HG03066 (cell line): ENCODE data around the gene MMEL1.

ENCODE experiments used
- ATAC-seq: cut with Tn5 transposase; IDR thresholded peaks from one replicate; pipeline ENCODE4 v1.9.1; 2021; ENCODE audit warnings: low read depth; ENCODE audit not compliant: unreplicated experiment

MMEL1 gene

GRCh38 chr1:2594001-2594640 is 38.7 kb downstream of the MMEL1 start:
- no peak for ATAC-seq

GRCh38 chr1:2593251-2593878 is 39.5 kb downstream of the MMEL1 start:
- ATAC-seq: no peak

DNA sequence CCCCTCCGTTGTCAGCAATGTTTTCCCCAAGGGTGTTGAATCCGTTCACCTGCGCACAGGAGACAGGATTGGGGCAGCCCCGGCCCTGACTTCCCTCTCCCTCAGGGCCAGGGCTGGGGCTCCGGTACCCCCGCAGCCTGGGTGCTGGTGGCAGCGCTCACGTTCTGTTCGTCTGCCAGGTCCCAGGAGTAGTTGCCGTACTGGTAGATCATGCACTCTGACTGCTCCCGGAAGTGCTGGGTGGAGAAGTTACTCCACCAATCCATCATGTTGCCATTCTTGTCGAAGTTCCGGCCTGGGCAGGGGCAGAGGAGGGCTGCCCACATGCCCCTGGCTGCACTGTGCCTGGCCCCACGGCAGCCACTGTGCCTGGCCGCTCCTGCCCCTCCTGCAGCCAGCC is 40.1 kb downstream of the MMEL1 start:
- ATAC-seq: no peak

- no peak for ATAC-seq
Observed at GRCh38 chr1:2591581-2592261, 41.1 kb downstream of the MMEL1 start.

- no peak for ATAC-seq
Observed at GRCh38 chr1:2591233-2591580, 41.6 kb downstream of the MMEL1 start.

GRCh38 chr1:2590233-2591141 is 42.3 kb downstream of the MMEL1 start:
- ATAC-seq: no peak

DNA sequence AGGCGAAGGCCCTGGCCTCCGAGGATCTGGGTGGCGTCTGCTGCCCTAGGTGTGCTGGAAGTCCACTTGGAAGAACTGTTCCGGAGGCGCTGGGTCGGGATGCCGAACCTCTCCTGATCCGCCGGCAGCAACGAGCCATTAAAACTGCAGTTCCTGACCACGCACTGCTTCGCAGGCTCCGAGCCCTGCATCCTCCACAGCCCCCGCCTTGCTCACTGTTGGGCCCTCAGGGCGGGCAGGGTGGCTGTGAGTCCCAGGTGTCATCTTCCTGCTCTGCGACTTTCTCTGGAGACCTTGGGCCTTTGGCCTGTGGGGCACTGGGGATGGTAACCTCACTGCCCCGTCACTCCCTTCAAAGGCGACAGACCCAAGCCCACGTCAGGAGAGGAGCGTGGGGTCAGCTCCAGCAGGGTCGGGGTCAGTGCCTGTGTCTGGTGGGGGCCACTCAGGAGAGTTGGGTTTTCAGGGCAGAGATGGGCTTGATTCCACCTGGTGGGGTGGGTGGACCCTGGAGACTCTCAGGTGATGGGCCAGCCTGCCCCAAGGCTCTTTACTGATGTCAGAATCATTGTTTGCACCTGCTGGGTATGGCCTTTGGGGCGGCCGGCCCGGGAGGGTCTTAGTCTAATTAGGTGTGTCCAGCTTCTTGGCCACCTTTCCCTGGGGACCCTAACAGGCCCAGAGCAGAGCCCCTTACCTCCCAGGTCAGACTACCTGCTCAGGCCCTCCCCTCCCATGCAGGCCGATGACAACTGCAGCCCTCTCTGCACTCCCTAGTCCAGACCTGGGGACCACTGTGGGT is 43.2 kb downstream of the MMEL1 start:
- no peak for ATAC-seq

DNA sequence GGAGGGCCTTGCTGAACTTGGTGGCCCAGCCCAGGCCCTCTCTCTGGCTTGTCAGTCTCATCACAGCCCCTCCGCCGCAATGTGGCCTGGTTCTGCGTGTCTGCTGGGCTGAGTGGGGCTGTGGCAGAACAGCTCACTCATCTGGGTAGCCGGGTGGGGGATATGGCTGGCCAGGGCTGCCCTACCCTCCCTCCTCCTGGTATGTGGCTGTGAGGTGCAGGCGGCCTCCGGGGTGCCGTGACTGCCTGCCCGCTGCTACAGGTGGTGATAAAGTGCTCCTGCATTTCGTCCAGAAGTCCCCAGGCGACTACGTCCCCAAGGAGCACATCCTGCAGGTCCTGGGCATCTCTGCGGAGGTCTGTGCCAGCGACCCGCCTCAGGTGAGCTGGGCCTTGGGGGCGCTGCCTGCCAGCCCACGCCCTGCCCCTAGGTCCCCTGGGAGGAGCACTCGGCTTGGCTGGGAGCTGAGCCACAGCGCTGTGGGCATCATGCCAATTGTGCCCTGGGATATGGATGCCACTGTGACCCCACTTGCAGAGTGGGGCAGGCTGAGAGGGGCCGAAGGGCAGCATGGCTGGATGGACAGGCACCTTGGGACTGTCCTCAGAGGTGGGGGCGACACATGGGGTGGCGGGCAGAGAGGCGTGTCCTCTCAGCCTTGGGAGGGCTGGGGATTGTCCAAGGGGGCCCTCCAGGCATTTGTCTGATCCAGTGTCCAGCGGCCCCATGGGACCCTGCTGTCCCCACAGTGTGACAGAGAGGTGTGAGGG is 44.0 kb downstream of the MMEL1 start:
- no peak for ATAC-seq

- no peak for ATAC-seq
Observed at GRCh38 chr1:2587860-2588571, 44.8 kb downstream of the MMEL1 start.

- ATAC-seq: no peak
Observed at GRCh38 chr1:2587071-2587859, 45.6 kb downstream of the MMEL1 start.

- ATAC-seq: peak; percentile 56
Observed at GRCh38 chr1:2586154-2587070, 46.4 kb downstream of the MMEL1 start, which contains the start of gene PRXL2B. Gene PRXL2B (plus strand): TSS chr1:2586777. CDS start chr1:2586886, 109 bp downstream.

- peak; percentile 42 for ATAC-seq
Observed at GRCh38 chr1:2585318-2586092, 47.3 kb downstream of the MMEL1 start.

- ATAC-seq: no peak
Observed at GRCh38 chr1:2584686-2585317, 48.0 kb downstream of the MMEL1 start.

GRCh38 chr1:2583871-2584351 is 48.9 kb downstream of the MMEL1 start:
- ATAC-seq: no peak

DNA sequence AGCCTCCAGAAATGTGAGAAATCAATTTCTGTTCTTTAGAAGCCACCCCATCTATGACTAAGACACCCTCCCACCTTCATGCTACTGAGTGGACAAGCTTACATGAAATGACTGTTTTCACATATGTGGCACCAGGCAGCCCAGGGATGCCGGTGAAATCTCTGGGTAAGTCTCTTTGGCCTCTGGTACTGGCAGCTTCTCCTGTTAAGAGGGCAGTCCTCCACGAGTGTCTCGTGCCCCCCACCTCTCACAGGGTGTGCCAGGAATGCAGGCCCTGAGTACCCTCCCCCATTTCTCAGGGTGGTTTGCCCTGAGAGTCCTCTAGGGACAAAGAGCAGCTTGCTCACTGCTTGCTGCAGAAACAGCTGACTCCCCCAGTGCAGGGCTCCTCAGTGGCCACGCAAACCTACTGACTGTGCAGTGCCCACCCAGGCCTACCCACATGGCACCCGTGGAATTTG is 49.5 kb downstream of the MMEL1 start:
- no peak for ATAC-seq
